Body of pancreas (tissue), 4 donors: ENCODE results near the gene WLS.

Experiments used
- POLR2A ChIP-seq, 3 donors: fragments of 450-650 bp; IDR thresholded peaks; one replicate each; pipeline ENCODE4 v1.6.1; 2016; ENCODE audit warnings: antibody characterized with exemption in 3 of 3, mild to moderate bottlenecking in 2 of 3
- TF ChIP-seq, protein P1 (sequence below), 7 experiments: fragments of 450-650 bp in 4 of 7; fragments of 200-600 bp in 3 of 7; sonication (generic) in 3 of 7; IDR thresholded peaks; one replicate each; pipeline ENCODE4 v1.5.1; 2016 to 2019; ENCODE audit warnings: antibody characterized with exemption in 7 of 7

DNA sequence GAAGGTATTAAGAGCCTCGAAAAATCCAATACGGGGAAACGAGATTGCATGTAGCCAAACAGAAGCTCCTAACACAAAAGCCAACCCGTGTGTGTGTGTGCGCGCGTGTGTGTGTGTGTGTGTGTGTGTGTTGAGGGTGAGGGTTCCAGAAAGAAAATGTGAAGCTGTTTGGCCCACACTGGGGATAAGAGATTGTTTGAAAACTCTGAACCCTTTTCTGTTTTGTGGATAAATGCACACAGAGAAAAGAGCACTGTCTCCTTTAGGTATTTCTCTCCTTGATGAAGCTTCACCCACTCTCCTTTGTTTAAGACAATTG is 1.9 kb downstream of the WLS start:
- no peak for TF ChIP-seq POLR2A (IDR thresholded peaks at IDR 0.05)
- TF ChIP-seq, protein P1, sequence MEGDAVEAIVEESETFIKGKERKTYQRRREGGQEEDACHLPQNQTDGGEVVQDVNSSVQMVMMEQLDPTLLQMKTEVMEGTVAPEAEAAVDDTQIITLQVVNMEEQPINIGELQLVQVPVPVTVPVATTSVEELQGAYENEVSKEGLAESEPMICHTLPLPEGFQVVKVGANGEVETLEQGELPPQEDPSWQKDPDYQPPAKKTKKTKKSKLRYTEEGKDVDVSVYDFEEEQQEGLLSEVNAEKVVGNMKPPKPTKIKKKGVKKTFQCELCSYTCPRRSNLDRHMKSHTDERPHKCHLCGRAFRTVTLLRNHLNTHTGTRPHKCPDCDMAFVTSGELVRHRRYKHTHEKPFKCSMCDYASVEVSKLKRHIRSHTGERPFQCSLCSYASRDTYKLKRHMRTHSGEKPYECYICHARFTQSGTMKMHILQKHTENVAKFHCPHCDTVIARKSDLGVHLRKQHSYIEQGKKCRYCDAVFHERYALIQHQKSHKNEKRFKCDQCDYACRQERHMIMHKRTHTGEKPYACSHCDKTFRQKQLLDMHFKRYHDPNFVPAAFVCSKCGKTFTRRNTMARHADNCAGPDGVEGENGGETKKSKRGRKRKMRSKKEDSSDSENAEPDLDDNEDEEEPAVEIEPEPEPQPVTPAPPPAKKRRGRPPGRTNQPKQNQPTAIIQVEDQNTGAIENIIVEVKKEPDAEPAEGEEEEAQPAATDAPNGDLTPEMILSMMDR (IDR thresholded peaks at IDR 0.05) = no peak
